ENCODE results near the gene MFSD1. TPM values are rescaled to one million over a fixed set of nuclear protein-coding genes. Genes with fewer than 3 reads are reported as not detected.
"Not testable (repeated sequence)": the region's sequence is repeated elsewhere in the genome, so short reads cannot be mapped to it uniquely, and the experiment has no call there.

MFSD1 gene
- total RNA-seq, 1 experiment from 2014 or later: 58.7 TPM

DNA sequence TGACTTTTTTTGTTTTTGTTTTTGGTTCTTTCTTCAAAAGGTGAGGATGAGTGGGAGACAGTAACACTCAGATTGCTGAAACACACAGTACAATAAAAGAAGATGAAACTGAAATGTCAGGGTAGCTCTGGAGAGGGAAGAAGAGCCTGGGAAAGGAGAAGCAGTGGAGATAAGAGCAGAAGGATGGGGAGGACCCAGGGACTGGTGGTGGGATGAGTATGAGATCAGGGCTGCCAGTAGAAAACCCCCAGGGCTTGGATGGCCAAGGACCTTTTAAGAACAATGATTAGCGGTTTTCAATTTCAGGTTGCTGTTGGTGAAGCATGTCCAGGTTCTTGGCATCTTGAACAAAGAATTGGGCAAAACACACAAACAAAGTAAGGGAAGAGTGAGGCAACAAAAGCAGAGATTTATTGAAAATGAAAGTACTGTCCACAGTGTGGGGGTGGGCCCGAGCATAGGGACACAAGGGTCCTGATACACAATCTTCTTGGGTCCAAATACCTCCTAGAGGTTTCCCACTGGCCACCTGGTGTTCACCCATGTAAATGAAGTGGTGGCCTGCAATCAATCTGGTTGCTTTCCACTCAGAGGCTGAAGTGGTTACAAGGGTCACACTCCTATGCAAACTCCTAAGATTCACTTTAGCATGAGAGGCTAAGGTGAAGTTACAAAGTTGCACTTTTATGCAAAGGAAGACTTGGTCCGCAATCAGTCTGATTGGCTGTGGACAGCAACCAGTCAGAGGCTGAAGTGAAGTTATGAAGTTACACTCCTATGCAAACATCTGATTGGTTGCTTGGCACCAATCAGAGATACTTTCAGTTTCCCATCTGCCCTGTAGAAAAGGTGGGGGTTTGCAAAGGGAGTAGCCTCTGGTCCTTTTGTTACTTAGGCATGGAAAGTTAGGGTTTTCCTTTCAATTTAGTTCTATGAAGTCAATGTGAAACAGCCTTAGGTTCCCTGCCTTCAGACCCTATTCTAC, 26.1 kb upstream of the MFSD1 start:
- no peak for DNase-seq (ENCODE audit: low spot score)
- in situ Hi-C loops (cut with HindIII; ENCODE audit: low sequenced_read_pairs): no loop called here

DNA sequence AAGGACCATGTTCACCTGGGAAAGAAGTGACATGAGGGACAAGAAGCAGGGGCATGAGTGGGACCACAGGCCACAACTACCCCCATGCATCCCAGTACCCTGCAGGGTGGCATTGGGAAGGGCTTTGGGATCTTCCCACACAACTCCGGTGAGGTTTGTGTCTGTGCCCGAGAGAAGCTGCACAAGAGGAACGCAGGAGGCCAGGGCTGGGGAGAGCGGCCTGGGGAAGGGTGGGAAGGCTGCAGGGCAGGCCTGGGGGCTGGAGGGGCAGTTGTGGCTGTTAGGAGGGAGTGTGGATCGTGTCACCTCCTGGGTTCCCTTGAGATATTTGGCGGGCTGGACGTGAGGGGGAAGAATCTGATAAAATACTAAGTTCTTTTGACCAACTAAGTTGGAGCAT, 25.3 kb upstream of the MFSD1 start:
- no peak for DNase-seq (ENCODE audit: low spot score)
- in situ Hi-C loops (cut with HindIII; ENCODE audit: low sequenced_read_pairs): no loop called here

DNA sequence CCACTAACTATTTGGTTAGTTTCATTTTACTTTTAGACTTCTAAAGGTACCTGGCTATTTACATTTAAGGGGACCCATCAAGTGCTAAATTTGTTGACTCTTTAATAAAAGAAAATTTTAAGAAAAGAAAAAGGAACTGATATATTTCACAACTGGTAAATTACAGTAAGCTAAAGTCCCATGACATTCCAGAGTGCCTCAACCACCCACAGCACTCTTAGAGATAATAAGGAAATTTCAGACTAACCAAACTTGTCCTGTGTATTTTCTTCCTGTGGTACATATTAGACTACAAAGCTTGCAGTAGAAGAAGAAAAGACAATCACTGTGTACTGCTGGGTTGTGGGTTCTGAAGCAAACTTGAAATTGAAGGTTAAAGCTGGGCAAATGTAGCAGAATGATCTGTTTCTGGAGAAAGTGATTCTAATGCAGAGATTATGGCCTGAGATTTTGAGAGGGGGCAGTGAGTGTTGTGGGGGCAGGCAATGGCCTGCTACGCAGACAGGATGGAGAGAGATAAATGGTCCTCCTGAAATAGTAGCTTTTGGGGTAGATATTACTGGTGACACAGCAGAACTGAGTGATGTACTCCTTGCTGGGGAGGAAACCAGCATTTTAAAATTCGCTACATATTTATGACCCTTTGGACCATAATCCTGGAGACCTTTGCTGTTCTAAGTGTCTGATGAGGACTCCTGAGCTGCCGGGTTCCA, 24.5 kb upstream of the MFSD1 start:
- in situ Hi-C loops (cut with HindIII; ENCODE audit: low sequenced_read_pairs): no loop called here
- no peak for DNase-seq (ENCODE audit: low spot score)

DNA sequence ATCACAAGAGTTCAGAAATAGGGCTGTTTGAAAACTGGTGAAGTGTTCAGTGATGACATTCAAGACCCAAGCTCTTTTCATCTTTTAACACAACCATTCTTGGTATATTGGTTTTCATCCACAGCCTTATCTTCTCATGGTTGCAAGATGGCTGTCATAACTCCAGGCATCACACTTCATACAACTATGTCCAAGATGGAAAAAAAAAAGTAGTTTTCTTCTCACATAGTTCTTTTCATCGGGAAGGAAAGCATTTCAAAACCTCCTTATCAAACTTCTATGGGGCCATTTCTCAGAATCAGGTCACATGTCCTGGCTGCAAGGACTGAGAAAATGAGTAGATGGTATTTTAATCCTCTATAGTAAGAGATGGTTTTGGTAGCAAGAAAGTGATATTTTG, 21.1 kb upstream of the MFSD1 start:
- in situ Hi-C loops (cut with HindIII; ENCODE audit: low sequenced_read_pairs): no loop called here
- DNase-seq (ENCODE audit: low spot score): no peak

DNA sequence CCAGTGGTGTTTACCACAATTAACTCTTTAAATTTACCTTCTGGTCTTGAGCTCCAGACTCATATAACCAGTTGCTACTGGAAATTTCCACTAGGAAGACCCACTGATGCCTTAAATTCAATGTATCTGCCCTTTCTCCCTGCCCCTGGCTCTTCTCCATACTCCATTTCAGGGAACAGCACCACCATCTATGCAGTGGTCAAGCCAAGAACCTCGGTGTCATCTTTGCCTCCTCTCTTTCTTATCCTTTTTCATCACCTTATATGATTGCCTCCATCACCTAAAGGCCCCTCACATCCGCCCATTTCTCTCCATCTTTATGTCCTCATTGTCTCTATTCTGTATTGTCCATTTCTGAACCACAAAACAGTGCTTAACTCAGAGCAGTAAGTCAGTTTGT, 20.7 kb upstream of the MFSD1 start:
- DNase-seq (ENCODE audit: low spot score): no peak
- in situ Hi-C loops (cut with HindIII; ENCODE audit: low sequenced_read_pairs): no loop called here

DNA sequence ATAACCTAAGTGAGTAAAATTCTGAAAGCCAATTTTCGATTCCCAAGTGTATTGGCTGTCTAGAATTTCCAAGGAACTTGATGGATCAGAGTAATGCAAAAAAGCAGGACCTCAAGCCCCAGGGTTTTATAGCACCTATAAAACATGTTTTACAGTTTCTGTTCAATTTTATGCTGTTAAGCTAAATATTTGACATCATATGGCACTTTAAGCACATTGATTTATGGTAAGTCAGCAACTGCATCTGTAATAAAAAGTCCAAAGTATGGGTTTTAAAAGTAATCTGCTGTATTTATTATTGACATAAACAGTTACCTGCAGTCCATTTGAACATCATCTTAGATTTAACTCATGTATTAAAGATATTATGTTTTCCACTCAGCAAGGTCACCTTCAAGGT, 20.0 kb upstream of the MFSD1 start:
- no peak for DNase-seq (ENCODE audit: low spot score)

DNA sequence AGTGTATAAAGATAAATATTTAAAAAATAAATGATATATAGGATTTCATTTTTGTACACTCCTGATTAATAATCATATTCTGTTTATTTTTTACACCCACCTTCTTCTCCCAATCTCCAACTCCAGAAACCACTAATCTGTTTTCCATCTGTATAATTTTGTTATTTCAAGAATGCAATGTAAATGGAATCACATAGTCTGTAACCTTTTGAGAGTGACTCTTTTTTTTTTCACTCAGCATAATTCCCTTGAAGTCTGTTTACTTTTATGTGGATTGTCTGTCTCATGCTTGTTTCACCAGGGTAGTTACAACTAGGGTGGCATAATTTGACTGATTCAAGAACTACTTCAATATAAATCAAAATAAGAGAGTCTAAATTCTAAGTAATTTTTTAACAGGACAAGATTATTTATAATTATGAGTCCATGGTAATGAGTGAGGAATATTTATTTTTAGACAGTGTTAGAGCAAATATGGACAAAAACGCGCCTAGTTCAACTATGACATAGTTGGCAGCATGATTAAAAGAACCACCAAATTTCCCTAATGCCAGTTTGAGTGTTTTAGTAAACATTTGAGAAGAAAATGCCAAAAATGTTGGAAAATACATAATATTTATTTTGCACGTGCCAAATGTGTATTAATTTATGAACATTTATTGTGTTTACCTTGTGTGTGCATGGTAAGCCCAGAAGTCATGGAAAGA, 19.4 kb upstream of the MFSD1 start:
- in situ Hi-C loops (cut with HindIII; ENCODE audit: low sequenced_read_pairs): no loop called here
- no peak for DNase-seq (ENCODE audit: low spot score)

More for the DNA sequence above, 20.0 kb upstream of the MFSD1 start:
- in situ Hi-C loops (cut with HindIII; ENCODE audit: low sequenced_read_pairs): no loop called here

DNA sequence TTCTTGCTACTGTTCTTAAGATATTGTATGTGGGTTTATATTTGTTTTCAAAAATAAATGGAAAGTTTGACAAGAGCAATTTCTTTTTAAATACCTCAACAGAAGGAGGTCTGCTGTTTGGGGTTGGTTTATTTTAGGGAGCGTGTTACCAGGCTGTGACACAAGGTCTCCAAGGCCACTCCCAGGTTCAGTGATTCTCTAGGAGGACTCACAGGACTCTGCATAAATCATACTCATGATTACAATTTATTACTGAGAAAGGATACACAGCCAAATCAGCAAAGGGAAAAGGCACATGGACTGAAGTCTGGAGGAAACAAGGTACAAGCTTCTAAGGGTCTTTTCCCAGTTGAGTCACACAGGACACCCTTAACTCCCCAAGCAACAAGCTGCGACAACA, 18.8 kb upstream of the MFSD1 start:
- no peak for DNase-seq (ENCODE audit: low spot score)
- in situ Hi-C loops (cut with HindIII; ENCODE audit: low sequenced_read_pairs): no loop called here

DNA sequence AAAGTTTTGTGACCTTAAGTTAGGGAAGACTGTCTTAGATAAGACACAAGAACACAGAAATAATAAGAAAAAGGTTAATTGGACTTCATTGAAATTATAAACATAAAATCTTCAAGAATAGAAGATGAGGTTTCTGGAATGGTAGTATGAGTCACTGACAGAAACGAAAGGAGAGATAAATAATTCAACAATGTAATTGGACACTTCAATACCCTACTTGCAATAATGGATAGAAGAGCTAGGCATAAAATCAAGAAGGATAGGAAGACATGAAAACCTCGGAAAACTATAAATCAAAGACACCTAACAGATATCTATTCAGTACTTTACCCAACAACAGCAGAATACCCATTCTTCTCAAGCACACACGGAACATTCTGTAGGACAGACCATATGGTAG, 15.9 kb upstream of the MFSD1 start:
- no peak for DNase-seq (ENCODE audit: low spot score)
- in situ Hi-C loops (cut with HindIII; ENCODE audit: low sequenced_read_pairs): no loop called here

DNA sequence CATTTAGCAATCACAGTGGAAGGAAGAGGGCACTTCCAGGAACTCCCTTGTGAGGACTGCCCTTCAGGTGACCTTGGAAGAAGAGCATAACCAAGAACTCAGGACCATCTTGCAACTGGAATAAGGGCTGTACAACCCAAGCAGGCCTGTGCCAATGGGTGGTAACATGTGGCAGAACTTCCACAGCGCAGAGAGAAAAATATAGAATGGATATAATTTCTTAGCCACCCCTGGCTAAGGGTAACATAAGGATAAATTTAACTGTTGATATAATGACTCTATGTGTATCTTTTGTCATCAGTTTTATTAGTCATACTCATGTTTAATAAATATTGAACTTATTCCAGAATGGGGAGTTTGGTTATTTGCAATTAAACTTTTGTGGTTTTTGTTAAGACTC, 13.4 kb upstream of the MFSD1 start:
- in situ Hi-C loops (cut with HindIII; ENCODE audit: low sequenced_read_pairs): no loop called here
- no peak for DNase-seq (ENCODE audit: low spot score)

DNA sequence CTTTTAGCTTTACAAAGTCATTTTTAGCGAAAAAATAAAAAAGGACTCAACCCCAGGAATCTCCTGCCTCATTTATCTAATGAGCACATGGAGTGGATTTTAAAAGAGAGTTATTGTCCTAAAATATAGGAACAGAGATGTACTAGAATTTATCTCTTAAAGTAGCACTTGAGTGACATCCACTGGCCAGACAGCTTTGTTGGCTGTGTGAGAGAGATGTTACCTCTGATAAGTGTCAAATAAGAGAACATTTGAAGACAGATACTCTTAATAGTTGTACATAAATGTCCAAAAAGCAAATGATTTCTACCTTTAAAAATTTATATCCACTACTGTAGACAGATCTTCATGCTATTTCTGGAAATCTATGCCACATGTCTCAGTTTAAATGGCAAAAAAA, 12.3 kb upstream of the MFSD1 start:
- peak; percentile 19 for DNase-seq (ENCODE audit: low spot score)
- in situ Hi-C loops (cut with HindIII; ENCODE audit: low sequenced_read_pairs): no loop called here

DNA sequence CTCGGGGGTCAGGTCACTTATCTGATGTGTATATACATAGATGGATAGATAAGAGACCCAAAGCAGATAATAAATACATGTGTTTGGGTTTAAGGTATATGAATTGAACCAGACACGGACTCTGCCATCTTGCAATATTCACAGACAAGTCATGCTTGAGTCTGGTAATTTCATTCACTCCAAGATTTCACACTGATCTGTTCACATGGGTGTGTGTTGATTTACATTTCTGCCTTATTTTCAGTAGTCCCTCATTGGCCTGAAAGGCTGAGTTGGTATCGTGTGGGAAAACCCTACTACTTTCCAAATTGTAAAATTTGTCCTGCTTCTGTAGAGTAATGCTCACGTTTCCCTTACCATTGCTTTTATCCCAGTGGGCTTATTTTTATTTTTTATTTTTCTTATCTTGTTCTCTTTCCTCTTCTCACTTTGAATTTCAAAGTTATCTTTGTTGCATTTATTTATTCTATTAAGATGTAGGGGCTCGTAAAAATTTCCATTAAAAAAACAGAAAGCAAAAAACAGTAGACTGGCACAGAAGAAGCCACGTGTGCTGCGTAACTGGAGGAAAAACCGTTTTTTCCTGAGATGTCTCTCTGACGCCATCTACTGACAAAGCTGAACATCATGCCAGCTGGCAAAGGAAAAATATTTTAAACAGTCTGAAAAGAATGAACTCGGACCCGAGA, 10.8 kb upstream of the MFSD1 start:
- DNase-seq (ENCODE audit: low spot score): peak; percentile 81
- in situ Hi-C loops (cut with HindIII; ENCODE audit: low sequenced_read_pairs): no loop called here

DNA sequence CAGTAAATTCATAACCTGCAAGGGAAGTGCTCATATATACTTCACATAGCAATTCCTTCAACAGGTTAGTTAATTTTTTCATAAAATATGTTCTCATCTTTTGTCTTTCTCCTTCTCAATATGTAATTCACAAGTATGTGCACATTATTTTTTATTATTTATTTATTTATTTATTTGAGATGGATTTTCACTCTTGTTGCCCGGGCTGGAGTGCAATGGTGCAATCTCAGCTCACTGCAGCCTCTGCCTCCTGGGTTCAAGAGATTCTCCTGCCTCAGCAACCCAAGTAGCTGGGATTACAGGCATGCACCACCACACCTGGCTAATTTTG, 10.3 kb upstream of the MFSD1 start:
- in situ Hi-C loops (cut with HindIII; ENCODE audit: low sequenced_read_pairs); DNase-seq (ENCODE audit: low spot score): not testable (repeated sequence)

DNA sequence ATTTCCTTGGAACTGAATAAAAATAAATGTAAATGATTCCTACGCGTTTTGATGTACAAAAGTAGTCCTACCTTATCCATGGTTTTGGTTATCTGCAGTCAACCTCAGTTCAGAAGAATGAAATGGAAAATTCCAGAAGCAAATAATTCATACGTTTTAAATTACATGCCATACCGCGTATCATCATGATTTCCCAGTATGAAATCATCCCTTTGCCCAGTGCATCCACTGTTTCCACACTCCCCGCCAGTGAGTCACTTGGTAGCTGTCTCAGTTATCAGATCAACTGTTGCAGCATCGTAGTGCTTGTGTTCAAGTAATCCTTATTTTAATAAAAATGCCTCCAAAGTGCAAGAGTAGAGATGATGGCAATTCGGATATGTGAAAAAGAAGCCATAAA, 9.1 kb upstream of the MFSD1 start:
- in situ Hi-C loops (cut with HindIII; ENCODE audit: low sequenced_read_pairs): no loop called here

DNA sequence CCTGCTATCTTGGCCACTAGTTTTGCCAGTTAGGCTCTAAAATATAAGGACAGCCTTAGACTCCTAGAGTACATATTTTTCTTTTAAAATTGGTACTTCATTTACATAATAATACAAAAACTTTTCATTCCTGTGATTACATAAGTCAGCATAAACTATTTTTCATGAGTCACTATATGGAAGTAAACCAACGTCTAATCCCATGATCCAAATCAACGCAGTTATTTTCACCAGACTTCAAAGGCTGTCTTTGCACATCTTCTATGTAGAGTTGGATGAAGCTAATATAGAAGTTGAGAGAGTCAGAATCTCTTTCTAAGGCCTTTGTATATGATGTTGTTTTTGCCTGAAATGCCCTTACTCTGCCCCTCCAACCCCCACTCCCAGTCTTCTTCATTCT, 7.6 kb upstream of the MFSD1 start:
- no peak for DNase-seq (ENCODE audit: low spot score)
- in situ Hi-C loops (cut with HindIII; ENCODE audit: low sequenced_read_pairs): no loop called here

More for the DNA sequence above, 9.1 kb upstream of the MFSD1 start:
- no peak for DNase-seq (ENCODE audit: low spot score)

DNA sequence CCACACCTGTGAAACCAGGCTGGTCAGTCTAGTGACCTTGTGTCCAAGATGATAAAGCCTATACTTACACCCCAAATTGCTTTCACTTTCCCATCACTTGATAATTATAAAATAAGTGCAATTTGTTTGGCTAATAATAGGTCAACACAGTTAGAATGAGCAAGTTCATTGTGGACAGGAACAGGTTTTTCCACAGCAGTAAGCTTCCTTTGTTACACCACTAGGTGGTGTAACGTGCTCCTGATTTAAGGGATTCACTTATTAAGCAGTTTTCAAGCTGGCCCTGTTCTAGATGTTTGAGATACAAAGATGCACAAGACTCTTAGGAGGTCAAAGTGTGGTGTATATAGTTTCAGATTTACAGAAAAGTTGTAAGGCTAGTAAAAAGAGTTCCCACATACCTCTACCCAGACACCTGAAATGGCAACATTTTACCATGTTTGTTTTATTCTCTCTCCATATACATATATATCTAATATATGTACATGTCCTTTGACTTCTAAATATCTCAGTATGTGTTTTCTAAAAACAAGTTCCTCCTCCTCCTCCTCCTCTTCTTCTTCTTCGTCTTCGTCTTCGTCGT, 6.8 kb upstream of the MFSD1 start:
- in situ Hi-C loops (cut with HindIII; ENCODE audit: low sequenced_read_pairs): no loop called here
- peak; percentile 13 for DNase-seq (ENCODE audit: low spot score)

DNA sequence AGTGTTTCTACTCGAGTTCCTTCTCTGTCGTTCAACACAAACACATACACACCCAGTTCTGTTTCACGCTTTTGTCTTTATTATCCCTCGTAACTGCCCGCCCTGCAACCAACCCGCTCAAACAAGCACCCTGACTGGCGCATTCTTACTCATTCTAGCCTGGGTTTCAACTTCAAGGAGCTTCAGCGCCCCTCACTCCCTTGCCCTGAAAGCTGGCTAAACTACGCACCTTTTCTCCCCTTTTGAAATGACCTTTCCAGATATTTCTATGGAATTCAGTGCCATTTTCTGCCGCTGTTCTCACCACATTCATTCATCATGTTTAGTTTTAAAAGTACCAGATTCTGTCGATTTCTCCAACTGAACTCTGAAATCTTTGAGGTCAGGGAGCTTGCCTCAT, 653 bp upstream of the MFSD1 start:
- in situ Hi-C loops (cut with HindIII; ENCODE audit: low sequenced_read_pairs): loop anchor here (10.0 kb wide), 1 partner anchor 86 kb away; no protein-coding TSS in a partner anchor

DNA sequence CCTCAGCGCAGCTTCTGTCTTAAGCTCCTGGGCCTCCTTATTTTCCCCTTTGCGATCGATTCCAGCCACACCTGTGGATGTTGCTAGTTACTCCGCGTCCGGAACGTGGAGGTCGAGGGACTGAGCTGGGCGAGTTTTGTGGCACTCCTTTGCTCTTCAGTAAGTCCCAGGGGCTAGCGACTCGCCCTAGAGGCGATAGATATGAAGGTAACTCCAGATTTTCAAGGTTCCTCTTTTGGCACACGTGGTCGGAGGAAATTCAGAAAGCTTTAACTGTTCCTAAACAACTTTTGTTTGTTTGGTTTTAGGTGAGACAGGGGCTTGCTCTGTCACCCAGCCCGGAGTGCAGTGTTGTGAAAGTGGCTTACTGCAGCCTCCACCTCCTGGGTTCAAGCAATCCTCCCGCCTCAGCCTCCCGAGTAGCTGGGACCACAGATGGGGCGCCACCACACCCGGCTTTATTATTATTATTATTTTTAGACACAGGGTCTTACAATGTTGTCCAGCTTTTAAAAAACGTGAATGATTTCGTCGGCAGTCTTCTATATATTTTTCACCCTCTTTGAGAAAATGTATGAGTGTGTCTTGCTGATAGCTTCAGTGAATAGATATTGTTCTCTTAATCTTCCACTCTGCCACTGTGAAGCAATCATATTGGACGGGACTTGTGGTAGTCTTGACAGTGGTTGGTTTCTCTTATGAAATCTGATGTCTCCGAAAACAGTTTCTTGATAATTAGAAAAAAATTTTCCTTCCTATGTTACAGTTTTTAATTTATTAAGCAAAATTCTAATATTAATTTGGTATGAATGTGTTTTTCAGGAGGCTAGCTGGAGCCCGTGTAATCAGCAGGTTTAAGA, 785 bp downstream of the MFSD1 start:
- DNase-seq (ENCODE audit: low spot score): no peak
- in situ Hi-C loops (cut with HindIII; ENCODE audit: low sequenced_read_pairs): loop anchor here (10.0 kb wide), 1 partner anchor 88 kb away; no protein-coding TSS in a partner anchor

More for the DNA sequence above, 653 bp upstream of the MFSD1 start:
- peak; percentile 38 for DNase-seq (ENCODE audit: low spot score)
